CD4-positive, alpha-beta memory T cell (primary cell): ENCODE measurements around the gene CYP1B1. TPM values are rescaled to one million over a fixed set of nuclear protein-coding genes. Genes with fewer than 3 reads are reported as not detected.

Experiments
- CTCF ChIA-PET: fragments of 350-600 bp; sonication (Branson Sonifier 250); formaldehyde crosslinking; loops from one replicate; lab custom pipeline; 2021; ENCODE audit warnings: inconsistent platforms; ENCODE audit not compliant: partially characterized antibody; lab: Charles Lee
- POLR2A ChIA-PET: fragments of 350-600 bp; sonication (Branson Sonifier 250); formaldehyde crosslinking; loops from one replicate; lab custom pipeline; 2021; ENCODE audit not compliant: partially characterized antibody; lab: Charles Lee
- DNase-seq, 5 donors: peaks; one replicate each; pipeline versions ENCODE4 v3.0.0 to v3.0.0-alpha.2; 2020 to 2022; ENCODE audit warnings: mixed read lengths in 1 of 5
- H3K27ac ChIP-seq: one replicate; pipeline ENCODE4 v1.7.0; 2013; ENCODE audit warnings: low read depth, low read length
- H3K27me3 ChIP-seq: 2 replicates; pipeline ENCODE4 v1.7.0; 2013; ENCODE audit warnings: mild to moderate bottlenecking, low read length, moderate library complexity; ENCODE audit not compliant: insufficient read depth
- H3K36me3 ChIP-seq: 2 replicates; pipeline ENCODE4 v1.7.0; 2013; ENCODE audit warnings: mild to moderate bottlenecking, low read length, moderate library complexity; ENCODE audit not compliant: insufficient read depth
- H3K4me1 ChIP-seq: 2 replicates; pipeline ENCODE4 v1.7.0; 2013; ENCODE audit warnings: mild to moderate bottlenecking, low read length, moderate library complexity; ENCODE audit not compliant: insufficient read depth
- H3K4me3 ChIP-seq, 2 donors: one replicate each; pipeline ENCODE4 v1.7.0; 2013; ENCODE audit warnings: low read length in 2 of 2, mild to moderate bottlenecking in 1 of 2
- H3K9me3 ChIP-seq, 2 donors: one replicate each; pipeline ENCODE4 v1.7.0; 2013; ENCODE audit warnings: low read length in 2 of 2, control low read depth in 1 of 2; ENCODE audit not compliant: control insufficient read depth in 1 of 2
- H3K27ac Mint-ChIP-seq, 7 donors: one replicate each; pipeline ENCODE4 v1.8.0; 2020 to 2021; ENCODE audit warnings: mixed read lengths in 7 of 7, mild to moderate bottlenecking in 6 of 7, inconsistent platforms in 3 of 7, moderate library complexity in 3 of 7
- H3K27me3 Mint-ChIP-seq, 2 donors: one replicate each; pipeline ENCODE4 v1.8.0; 2020 to 2021; ENCODE audit warnings: mixed read lengths in 2 of 2
- H3K36me3 Mint-ChIP-seq, 2 donors: one replicate each; pipeline ENCODE4 v1.8.0; 2020 to 2021; ENCODE audit warnings: mixed read lengths in 2 of 2, inconsistent platforms in 1 of 2, mild to moderate bottlenecking in 1 of 2
- H3K4me1 Mint-ChIP-seq, 4 donors: one replicate each; pipeline ENCODE4 v1.8.0; 2020 to 2021; ENCODE audit warnings: mixed read lengths in 4 of 4, mild to moderate bottlenecking in 1 of 4
- H3K4me3 Mint-ChIP-seq, 8 donors: one replicate each; pipeline ENCODE4 v1.8.0; 2020 to 2021; ENCODE audit warnings: mixed read lengths in 8 of 8, mild to moderate bottlenecking in 7 of 8, moderate library complexity in 6 of 8, inconsistent platforms in 3 of 8
- H3K9me3 Mint-ChIP-seq, 8 donors: one replicate each; pipeline ENCODE4 v1.8.0; 2020 to 2021; ENCODE audit warnings: mixed read lengths in 8 of 8, mild to moderate bottlenecking in 5 of 8, inconsistent platforms in 3 of 8, moderate library complexity in 1 of 8
- intact Hi-C: fragments of 100-400 bp; cut with micrococcal nuclease; formaldehyde crosslinking; loops from one replicate; pipeline ENCODE4 v1.15.1; 2023
- polyA plus RNA-seq, 2 donors: library from polyadenylated mRNA; unstranded; fragments of 300-500 nt; fragmentation: Illumina TruSeq; gene quantifications; one replicate each; pipeline ENCODE4 v1.2.3, GENCODE V29; 2021
- total RNA-seq, 2 experiments: library from RNA; stranded (reverse); gene quantifications; one replicate each; pipeline ENCODE4 v1.2.3, GENCODE V29; 2021

Gene CYP1B1
- total and polyA plus RNA-seq, 4 experiments from 2014 or later: 0.04 to 6.4 (median 5.8) TPM; not detected in 1

GRCh38 chr2:38099099-38100028 lies 23.4 kb upstream of the CYP1B1 start:
- Mint-ChIP-seq H3K9me3 (peaks cover 0 to 10% (median 5%) of the 10 kb centered on the region in 8 donors), H3K27ac (no peak overlapping the region), H3K27me3 (peaks cover 43 to 57% of the 10 kb centered on the region in 2 donors), H3K4me1 (peaks cover 0 to 10% (median 7%) of the 10 kb centered on the region in 4 donors), H3K4me3 (no peak overlapping the region), H3K36me3 (no peaks in the 10 kb centered on the region)
- Histone ChIP-seq H3K27ac (no peak overlapping the region), H3K27me3 (peaks cover 27% of the 10 kb centered on the region), H3K36me3 (no peaks in the 10 kb centered on the region), H3K9me3 (no peaks in the 10 kb centered on the region), H3K4me1 (no peaks in the 10 kb centered on the region), H3K4me3 (no peak overlapping the region)
- CTCF ChIA-PET: no interaction called here
- POLR2A ChIA-PET: no interaction called here
- intact Hi-C loops: no loop called here
- DNase-seq: no peak

- H3K4me3 ChIP-seq: no peak overlapping the region
- H3K27me3 Mint-ChIP-seq: peaks cover 44 to 55% of the 10 kb centered on the region in 2 donors
- no peak overlapping the region for H3K27ac Mint-ChIP-seq
- peaks cover 27% of the 10 kb centered on the region for H3K27me3 ChIP-seq
- H3K9me3 Mint-ChIP-seq: peaks cover 0 to 4% (median 4%) of the 10 kb centered on the region in 8 donors
- no peaks in the 10 kb centered on the region for H3K36me3 Mint-ChIP-seq
- no peaks in the 10 kb centered on the region for H3K4me1 ChIP-seq
- no peaks in the 10 kb centered on the region for H3K9me3 ChIP-seq
- H3K4me3 Mint-ChIP-seq: no peak overlapping the region
- H3K27ac ChIP-seq: no peak overlapping the region
- POLR2A ChIA-PET: no interaction called here
- no peak for DNase-seq
- H3K36me3 ChIP-seq: no peaks in the 10 kb centered on the region
- intact Hi-C loops: no loop called here
- H3K4me1 Mint-ChIP-seq: peaks cover 0 to 10% (median 7%) of the 10 kb centered on the region in 4 donors
- CTCF ChIA-PET: no interaction called here
Measured at GRCh38 chr2:38098421-38099098, 22.6 kb upstream of the CYP1B1 start.

- ChIA-PET POLR2A (no interaction called here), CTCF (no interaction called here)
- H3K4me1 ChIP-seq: no peaks in the 10 kb centered on the region
- no peaks in the 10 kb centered on the region for H3K9me3 Mint-ChIP-seq
- H3K9me3 ChIP-seq: no peaks in the 10 kb centered on the region
- peaks cover 48 to 55% of the 10 kb centered on the region in 2 donors for H3K27me3 Mint-ChIP-seq
- peak overlapping the region in 1 of 8 donors; percentile 5 for H3K4me3 Mint-ChIP-seq
- no peak overlapping the region for H3K4me3 ChIP-seq
- no peaks in the 10 kb centered on the region for H3K36me3 ChIP-seq
- H3K4me1 Mint-ChIP-seq: peaks cover 0 to 10% (median 7%) of the 10 kb centered on the region in 4 donors
- intact Hi-C loops: no loop called here
- no peak for DNase-seq
- H3K36me3 Mint-ChIP-seq: no peaks in the 10 kb centered on the region
- no peak overlapping the region for H3K27ac Mint-ChIP-seq
- H3K27me3 ChIP-seq: peaks cover 27% of the 10 kb centered on the region
- no peak overlapping the region for H3K27ac ChIP-seq
Measured at GRCh38 chr2:38097988-38098385, 22.0 kb upstream of the CYP1B1 start.

- H3K27me3 ChIP-seq: peaks cover 27% of the 10 kb centered on the region
- no peak for DNase-seq
- H3K4me1 Mint-ChIP-seq: peaks cover 0 to 10% (median 7%) of the 10 kb centered on the region in 4 donors
- intact Hi-C loops: no loop called here
- H3K4me3 ChIP-seq: no peak overlapping the region
- no peaks in the 10 kb centered on the region for H3K36me3 ChIP-seq
- H3K27ac ChIP-seq: no peak overlapping the region
- H3K9me3 Mint-ChIP-seq: no peaks in the 10 kb centered on the region
- ChIA-PET CTCF (no interaction called here), POLR2A (no interaction called here)
- H3K9me3 ChIP-seq: no peaks in the 10 kb centered on the region
- H3K4me1 ChIP-seq: no peaks in the 10 kb centered on the region
- no peaks in the 10 kb centered on the region for H3K36me3 Mint-ChIP-seq
- H3K27ac Mint-ChIP-seq: no peak overlapping the region
- H3K27me3 Mint-ChIP-seq: peaks cover 48 to 51% of the 10 kb centered on the region in 2 donors
- no peak overlapping the region for H3K4me3 Mint-ChIP-seq
Measured at GRCh38 chr2:38097258-38097987, 21.5 kb upstream of the CYP1B1 start.

- CTCF ChIA-PET: interaction anchor here (0.8 kb wide), 1 partner anchor 20 kb away, joined by 4 read pairs; no protein-coding TSS in a partner anchor
- peaks cover 27% of the 10 kb centered on the region for H3K27me3 ChIP-seq
- H3K27ac Mint-ChIP-seq: no peak overlapping the region
- H3K4me3 Mint-ChIP-seq: no peak overlapping the region
- H3K36me3 Mint-ChIP-seq: no peaks in the 10 kb centered on the region
- no peaks in the 10 kb centered on the region for H3K9me3 Mint-ChIP-seq
- H3K4me1 Mint-ChIP-seq: peaks cover 0 to 10% (median 7%) of the 10 kb centered on the region in 4 donors
- no peaks in the 10 kb centered on the region for H3K36me3 ChIP-seq
- POLR2A ChIA-PET: no interaction called here
- no peaks in the 10 kb centered on the region for H3K4me1 ChIP-seq
- no peak overlapping the region for H3K27ac ChIP-seq
- H3K4me3 ChIP-seq: no peak overlapping the region
- peaks cover 49 to 51% of the 10 kb centered on the region in 2 donors for H3K27me3 Mint-ChIP-seq
- intact Hi-C loops: no loop called here
- H3K9me3 ChIP-seq: no peaks in the 10 kb centered on the region
- DNase-seq: no peak
Measured at GRCh38 chr2:38095996-38096861, 20.3 kb upstream of the CYP1B1 start.

GRCh38 chr2:38095079-38095995 lies 19.4 kb upstream of the CYP1B1 start:
- intact Hi-C loops: no loop called here
- no peak for DNase-seq
- Mint-ChIP-seq H3K27ac (no peak overlapping the region), H3K27me3 (peaks cover 42 to 46% of the 10 kb centered on the region in 2 donors), H3K4me1 (peaks cover 0 to 10% (median 7%) of the 10 kb centered on the region in 4 donors), H3K4me3 (no peak overlapping the region), H3K36me3 (no peaks in the 10 kb centered on the region), H3K9me3 (no peaks in the 10 kb centered on the region)
- peaks cover 21% of the 10 kb centered on the region for H3K27me3 ChIP-seq
- ChIA-PET POLR2A (no interaction called here), CTCF (interaction anchor here (0.8 kb wide), 1 partner anchor 21 kb away, joined by 4 read pairs; no protein-coding TSS in a partner anchor)
- H3K36me3 ChIP-seq: no peaks in the 10 kb centered on the region
- no peak overlapping the region for H3K4me3 ChIP-seq
- no peaks in the 10 kb centered on the region for H3K4me1 ChIP-seq
- H3K9me3 ChIP-seq: no peaks in the 10 kb centered on the region
- no peak overlapping the region for H3K27ac ChIP-seq
